H9 (cell line): Measurements from ENCODE around the gene ACSF3. TPM values are rescaled to one million over a fixed set of nuclear protein-coding genes. Genes with fewer than 3 reads are reported as not detected.

Experiments
- DNase-seq: peaks from one replicate; pipeline ENCODE4 v3.0.0-alpha.2; 2017
- H2AFZ ChIP-seq: one replicate; pipeline ENCODE4 v1.6.1; 2013; ENCODE audit warnings: mild to moderate bottlenecking, low read length, control low read depth, moderate library complexity
- H2AK5ac ChIP-seq: 2 replicates; pipeline ENCODE4 v1.6.1; 2013; ENCODE audit warnings: low read length, control low read depth, mixed read lengths; ENCODE audit not compliant: insufficient read length
- H2BK120ac ChIP-seq: one replicate; pipeline ENCODE4 v1.6.1; 2013; ENCODE audit warnings: low read depth, mild to moderate bottlenecking, low read length, control low read depth, inconsistent platforms; ENCODE audit not compliant: poor library complexity, severe bottlenecking
- H2BK12ac ChIP-seq: 2 replicates; pipeline ENCODE4 v1.6.1; 2013; ENCODE audit warnings: low read length, control low read depth, mixed read lengths, low read depth; ENCODE audit not compliant: insufficient read length
- H2BK15ac ChIP-seq: 2 replicates; pipeline ENCODE4 v1.6.1; 2013; ENCODE audit warnings: low read depth, low read length, control low read depth
- H2BK20ac ChIP-seq: one replicate; pipeline ENCODE4 v1.6.1; 2013; ENCODE audit warnings: low read depth, mild to moderate bottlenecking, low read length, control low read depth, inconsistent platforms; ENCODE audit not compliant: poor library complexity, severe bottlenecking
- H2BK5ac ChIP-seq: 2 replicates; pipeline ENCODE4 v1.6.1; 2013; ENCODE audit warnings: low read length, control low read depth, mixed read lengths; ENCODE audit not compliant: insufficient read length
- H3K14ac ChIP-seq: 2 replicates; pipeline ENCODE4 v1.6.1; 2013; ENCODE audit warnings: low read length, control low read depth; ENCODE audit not compliant: insufficient read depth
- H3K18ac ChIP-seq: 2 replicates; pipeline ENCODE4 v1.6.1; 2013; ENCODE audit warnings: low read depth, mild to moderate bottlenecking, mixed read lengths, low read length, control low read depth; ENCODE audit not compliant: insufficient read length
- H3K23ac ChIP-seq: 2 replicates; pipeline ENCODE4 v1.6.1; 2013; ENCODE audit warnings: low read length, control low read depth, mixed read lengths, low read depth; ENCODE audit not compliant: insufficient read length
- H3K23me2 ChIP-seq: 2 replicates; pipeline ENCODE4 v1.6.1; 2013; ENCODE audit warnings: low read depth, mild to moderate bottlenecking, mixed read lengths, low read length, control low read depth; ENCODE audit not compliant: insufficient read length, poor library complexity, severe bottlenecking
- H3K27ac ChIP-seq: 2 replicates; pipeline ENCODE4 v1.5.1; 2013; ENCODE audit warnings: low read length, control low read depth, mixed read lengths, low read depth; ENCODE audit not compliant: insufficient read length
- H3K27me3 ChIP-seq: 2 replicates; pipeline ENCODE4 v1.6.1; 2013; ENCODE audit warnings: low read length, control low read depth, inconsistent platforms; ENCODE audit not compliant: insufficient read depth
- H3K4ac ChIP-seq: 2 replicates; pipeline ENCODE4 v1.6.1; 2013; ENCODE audit warnings: low read depth, mild to moderate bottlenecking, control low read depth, inconsistent platforms, low read length, moderate library complexity
- H3K4me1 ChIP-seq: 2 replicates; pipeline ENCODE4 v1.6.1; 2013; ENCODE audit warnings: low read length, control low read depth, inconsistent platforms; ENCODE audit not compliant: insufficient read depth
- H3K4me2 ChIP-seq: 2 replicates; pipeline ENCODE4 v1.6.1; 2013; ENCODE audit warnings: low read length, control low read depth, mixed read lengths; ENCODE audit not compliant: insufficient read length, insufficient read depth
- H3K56ac ChIP-seq: 2 replicates; pipeline ENCODE4 v1.6.1; 2013; ENCODE audit warnings: low read depth, mild to moderate bottlenecking, mixed read lengths, low read length, control low read depth; ENCODE audit not compliant: insufficient read length
- H3K79me1 ChIP-seq: 2 replicates; pipeline ENCODE4 v1.6.1; 2013; ENCODE audit warnings: low read depth, mild to moderate bottlenecking, moderate library complexity, low read length, control low read depth, inconsistent platforms; ENCODE audit not compliant: insufficient read depth, poor library complexity, severe bottlenecking
- H3K79me2 ChIP-seq: 2 replicates; pipeline ENCODE4 v1.6.1; 2013; ENCODE audit warnings: low read length, control low read depth, inconsistent platforms; ENCODE audit not compliant: insufficient read depth
- H3K9ac ChIP-seq: 2 replicates; pipeline ENCODE4 v1.6.1; 2013; ENCODE audit warnings: low read length, control low read depth, mixed read lengths; ENCODE audit not compliant: insufficient read length; ENCODE audit errors: extremely low read depth
- H3K9me3 ChIP-seq: one replicate; pipeline ENCODE4 v1.6.1; 2013; ENCODE audit warnings: low read depth, low read length, inconsistent platforms; ENCODE audit not compliant: control insufficient read depth
- H3T11ph ChIP-seq: one replicate; pipeline ENCODE4 v1.6.1; 2013; ENCODE audit warnings: mild to moderate bottlenecking, low read length, control low read depth, inconsistent platforms
- H4K20me1 ChIP-seq: one replicate; pipeline ENCODE4 v1.6.1; 2013; ENCODE audit not compliant: control insufficient read depth, insufficient read length, insufficient read depth
- H4K5ac ChIP-seq: 2 replicates; pipeline ENCODE4 v1.6.1; 2013; ENCODE audit warnings: low read depth, mild to moderate bottlenecking, mixed read lengths, low read length, control low read depth; ENCODE audit not compliant: insufficient read length
- H4K8ac ChIP-seq: replicated peaks from 2 replicates; pipeline ENCODE4 v1.6.1; 2013; ENCODE audit warnings: low read length, control low read depth, mixed read lengths, low read depth; ENCODE audit not compliant: insufficient read length
- H4K91ac ChIP-seq: 2 replicates; pipeline ENCODE4 v1.6.1; 2013; ENCODE audit warnings: low read depth, mild to moderate bottlenecking, moderate library complexity, mixed read lengths, low read length, control low read depth; ENCODE audit not compliant: insufficient read length
- H3K27ac Mint-ChIP-seq, 3 experiments: 2 replicates in 2 of 3; 3 replicates in 1 of 3; pipeline ENCODE4 v1.8.0; 2020 to 2021; ENCODE audit warnings: mixed read lengths in 3 of 3, mild to moderate bottlenecking in 1 of 3, moderate library complexity in 1 of 3
- H3K27me3 Mint-ChIP-seq: 2 replicates; pipeline ENCODE4 v1.8.0; 2021; ENCODE audit warnings: low read depth, mild to moderate bottlenecking, moderate library complexity, mixed read lengths
- H3K36me3 Mint-ChIP-seq, 3 experiments: 2 replicates in 2 of 3; 3 replicates in 1 of 3; pipeline ENCODE4 v1.8.0; 2020 to 2021; ENCODE audit warnings: low read depth in 3 of 3, mixed read lengths in 3 of 3; ENCODE audit not compliant: insufficient read depth in 1 of 3
- H3K4me1 Mint-ChIP-seq, 2 experiments: 2 replicates each; pipeline ENCODE4 v1.8.0; 2020; ENCODE audit warnings: mixed read lengths in 2 of 2
- H3K4me3 Mint-ChIP-seq, 2 experiments: 2 replicates in 1 of 2; 3 replicates in 1 of 2; pipeline ENCODE4 v1.8.0; 2020 to 2021; ENCODE audit warnings: mild to moderate bottlenecking in 2 of 2, mixed read lengths in 2 of 2, moderate library complexity in 1 of 2
- H3K9me3 Mint-ChIP-seq, 2 experiments: 2 replicates in 1 of 2; 3 replicates in 1 of 2; pipeline ENCODE4 v1.8.0; 2020; ENCODE audit warnings: mild to moderate bottlenecking in 2 of 2, mixed read lengths in 2 of 2, moderate library complexity in 1 of 2
- WGBS: extraction: QIAGEN DNeasy Blood & Tissue Kit; methylation state at CpG from one replicate; pipeline ENCODE4 v1.1.7; 2013; ENCODE audit warnings: missing lambda C conversion rate, low lambda C conversion rate, mixed read lengths; ENCODE audit not compliant: insufficient read length; ENCODE audit errors: extremely low coverage; 5-methylcytosine and 5-hydroxymethylcytosine counted together
- total RNA-seq: library from RNA; stranded (reverse); gene quantifications from 2 replicates; pipeline ENCODE4 v1.2.1, GENCODE V29; 2021
- TF ChIP-seq, protein P1 (sequence below): fragments of 200-600 bp; sonication (generic); conservative IDR thresholded peaks from 3 replicates; pipeline ENCODE4 v1.8.0; 2021; ENCODE audit warnings: antibody characterized with exemption, mild to moderate bottlenecking

ACSF3 gene
- total RNA-seq, 1 experiment from 2014 or later = 31.3 TPM

DNA sequence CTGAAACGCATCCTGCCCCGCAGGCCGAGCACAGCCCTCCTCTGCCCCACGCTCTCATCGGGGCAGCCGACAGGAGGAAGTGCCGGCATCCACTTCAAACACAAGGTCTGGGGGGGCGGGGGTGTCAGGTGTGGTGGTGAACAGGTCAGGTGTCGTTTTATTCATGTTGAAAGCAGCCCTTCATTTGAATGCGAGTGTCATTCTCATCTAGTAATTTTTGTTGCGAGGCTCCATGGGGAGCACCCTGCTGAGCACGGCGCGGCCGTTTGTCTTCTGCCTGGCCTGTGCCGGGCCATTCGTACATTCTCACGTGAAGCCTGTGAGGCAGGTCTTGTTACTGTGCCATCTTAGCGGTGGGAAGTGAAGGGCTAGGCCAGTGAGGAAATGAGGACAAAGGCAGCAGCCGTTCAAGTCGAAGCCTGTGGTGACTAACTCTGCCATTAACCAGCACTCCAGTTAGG, 1.9 kb downstream of the ACSF3 start:
- WGBS = no CpG with 5 or more reads among the region's 21 CpGs
- Histone ChIP-seq H3K14ac (no peak overlapping the region), H2BK5ac (no peak overlapping the region), H3K4me2 (peak overlapping the region; percentile 55), H3K79me1 (no peaks in the 10 kb centered on the region), H2AK5ac (no peak overlapping the region), H3K27ac (no peak overlapping the region), H2BK15ac (no peak overlapping the region), H3K27me3 (no peaks in the 10 kb centered on the region; the same call in 1 of the 2 replicates), H3T11ph (no peak overlapping the region), H4K20me1 (no peaks in the 10 kb centered on the region), H2BK12ac (no peak overlapping the region), H3K4ac (no peak overlapping the region), H2BK120ac (no peak overlapping the region), H4K8ac (no peak overlapping the region), H4K91ac (no peak overlapping the region), H3K9me3 (no peaks in the 10 kb centered on the region), H3K23me2 (peaks cover 3% of the 10 kb centered on the region), H3K79me2 (no peaks in the 10 kb centered on the region; the same call in 1 of the 2 replicates), H2BK20ac (no peak overlapping the region), H3K4me1 (no peaks in the 10 kb centered on the region), H2AFZ (no peak overlapping the region), H4K5ac (no peak overlapping the region), H3K18ac (no peak overlapping the region), H3K56ac (no peak overlapping the region), H3K9ac (no peak overlapping the region), H3K23ac (no peak overlapping the region)
- Mint-ChIP-seq H3K27ac (no peak overlapping the region; a peak in 1 of 7 replicates), H3K4me1 (peaks cover 40% of the 10 kb centered on the region in 2 experiments), H3K9me3 (no peaks in the 10 kb centered on the region), H3K4me3 (peak overlapping the region; percentile 98), H3K27me3 (peaks cover 33% of the 10 kb centered on the region), H3K36me3 (peaks cover 0 to 12% (median 0%) of the 10 kb centered on the region in 3 experiments; a peak in 3 of 7 replicates)
- TF ChIP-seq, protein P1, sequence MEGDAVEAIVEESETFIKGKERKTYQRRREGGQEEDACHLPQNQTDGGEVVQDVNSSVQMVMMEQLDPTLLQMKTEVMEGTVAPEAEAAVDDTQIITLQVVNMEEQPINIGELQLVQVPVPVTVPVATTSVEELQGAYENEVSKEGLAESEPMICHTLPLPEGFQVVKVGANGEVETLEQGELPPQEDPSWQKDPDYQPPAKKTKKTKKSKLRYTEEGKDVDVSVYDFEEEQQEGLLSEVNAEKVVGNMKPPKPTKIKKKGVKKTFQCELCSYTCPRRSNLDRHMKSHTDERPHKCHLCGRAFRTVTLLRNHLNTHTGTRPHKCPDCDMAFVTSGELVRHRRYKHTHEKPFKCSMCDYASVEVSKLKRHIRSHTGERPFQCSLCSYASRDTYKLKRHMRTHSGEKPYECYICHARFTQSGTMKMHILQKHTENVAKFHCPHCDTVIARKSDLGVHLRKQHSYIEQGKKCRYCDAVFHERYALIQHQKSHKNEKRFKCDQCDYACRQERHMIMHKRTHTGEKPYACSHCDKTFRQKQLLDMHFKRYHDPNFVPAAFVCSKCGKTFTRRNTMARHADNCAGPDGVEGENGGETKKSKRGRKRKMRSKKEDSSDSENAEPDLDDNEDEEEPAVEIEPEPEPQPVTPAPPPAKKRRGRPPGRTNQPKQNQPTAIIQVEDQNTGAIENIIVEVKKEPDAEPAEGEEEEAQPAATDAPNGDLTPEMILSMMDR = no peak
- DNase-seq = no peak
